ENCODE data around the gene PRELP. TPM values are rescaled to one million over a fixed set of nuclear protein-coding genes. Genes with fewer than 3 reads are reported as not detected.

Gene PRELP
- total RNA-seq, 1 experiment from 2014 or later: 0.07 TPM

DNA sequence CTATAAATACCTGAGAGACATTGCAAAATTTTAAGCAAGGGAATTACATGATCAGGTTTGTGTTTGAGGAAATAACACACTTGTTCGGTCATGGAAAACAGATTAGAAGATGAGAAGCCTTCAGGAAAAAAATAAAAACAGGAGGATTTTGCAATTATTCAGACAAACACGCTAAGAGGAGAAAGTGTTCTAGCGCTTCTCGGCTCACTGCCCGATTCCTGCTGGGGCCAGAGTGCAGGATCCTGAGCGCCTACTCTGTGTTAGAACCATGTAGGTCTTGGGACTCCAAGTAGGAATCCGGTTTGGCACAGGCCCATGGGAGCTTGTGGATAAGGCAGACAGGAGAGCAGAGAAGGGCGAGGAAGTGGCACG is 8.1 kb upstream of the PRELP start:
- Histone ChIP-seq H3K9me3 (ENCODE audit: control insufficient read depth, low read depth, low read length) (no peaks in the 10 kb centered on the region), H3K18ac (ENCODE audit: insufficient read length, low read depth, low read length) (no peak overlapping the region), H3K79me1 (ENCODE audit: insufficient read depth, low read depth, low read length, poor library complexity, severe bottlenecking) (no peaks in the 10 kb centered on the region), H3K56ac (ENCODE audit: insufficient read length, low read depth, low read length) (no peak overlapping the region), H3K23me2 (ENCODE audit: insufficient read length, low read depth, low read length, poor library complexity, severe bottlenecking) (no peaks in the 10 kb centered on the region), H3T11ph (ENCODE audit: low read length) (no peak overlapping the region), H3K4me1 (ENCODE audit: insufficient read depth, low read length) (peaks cover 4% of the 10 kb centered on the region; the same call in 1 of the 2 replicates), H2BK15ac (ENCODE audit: low read depth, low read length) (no peak overlapping the region), H2AK5ac (ENCODE audit: insufficient read length, low read length) (no peak overlapping the region), H2BK5ac (ENCODE audit: insufficient read length, low read length) (no peak overlapping the region), H2AFZ (ENCODE audit: low read length) (no peak overlapping the region), H4K20me1 (ENCODE audit: control insufficient read depth, insufficient read depth, insufficient read length) (no peaks in the 10 kb centered on the region), H3K79me2 (ENCODE audit: insufficient read depth, low read length) (no peaks in the 10 kb centered on the region), H3K14ac (ENCODE audit: insufficient read depth, low read length) (no peak overlapping the region), H4K8ac (replicated peaks; ENCODE audit: insufficient read length, low read depth, low read length) (no peak overlapping the region), H3K23ac (ENCODE audit: insufficient read length, low read depth, low read length) (no peak overlapping the region), H2BK20ac (ENCODE audit: low read depth, low read length, poor library complexity, severe bottlenecking) (no peak overlapping the region), H4K91ac (ENCODE audit: insufficient read length, low read depth, low read length) (no peak overlapping the region), H2BK120ac (ENCODE audit: low read depth, low read length, poor library complexity, severe bottlenecking) (no peak overlapping the region), H4K5ac (ENCODE audit: insufficient read length, low read depth, low read length) (no peak overlapping the region), H3K9ac (ENCODE audit: extremely low read depth, insufficient read length, low read length) (no peak overlapping the region), H3K27ac (ENCODE audit: insufficient read length, low read depth, low read length) (no peak overlapping the region), H3K4ac (ENCODE audit: low read depth, low read length) (no peak overlapping the region), H3K4me2 (ENCODE audit: insufficient read depth, insufficient read length, low read length) (no peak overlapping the region), H3K27me3 (ENCODE audit: insufficient read depth, low read length) (no peaks in the 10 kb centered on the region), H2BK12ac (ENCODE audit: insufficient read length, low read depth, low read length) (no peak overlapping the region)
- no CpG with 5 or more reads among the region's 9 CpGs for WGBS (ENCODE audit: extremely low coverage, insufficient read length, low lambda C conversion rate)
- H3K4me3 Mint-ChIP-seq: no peak overlapping the region; a peak in 1 of 5 replicates
- peaks cover 22 to 36% of the 10 kb centered on the region in 2 experiments for H3K4me1 Mint-ChIP-seq
- DNase-seq: no peak
- H3K36me3 Mint-ChIP-seq (ENCODE audit: insufficient read depth in 1 of 3, low read depth in 3 of 3): no peaks in the 10 kb centered on the region
- no peaks in the 10 kb centered on the region for H3K9me3 Mint-ChIP-seq
- peaks cover 6% of the 10 kb centered on the region for H3K27me3 Mint-ChIP-seq (ENCODE audit: low read depth)
- TF ChIP-seq, protein P1, sequence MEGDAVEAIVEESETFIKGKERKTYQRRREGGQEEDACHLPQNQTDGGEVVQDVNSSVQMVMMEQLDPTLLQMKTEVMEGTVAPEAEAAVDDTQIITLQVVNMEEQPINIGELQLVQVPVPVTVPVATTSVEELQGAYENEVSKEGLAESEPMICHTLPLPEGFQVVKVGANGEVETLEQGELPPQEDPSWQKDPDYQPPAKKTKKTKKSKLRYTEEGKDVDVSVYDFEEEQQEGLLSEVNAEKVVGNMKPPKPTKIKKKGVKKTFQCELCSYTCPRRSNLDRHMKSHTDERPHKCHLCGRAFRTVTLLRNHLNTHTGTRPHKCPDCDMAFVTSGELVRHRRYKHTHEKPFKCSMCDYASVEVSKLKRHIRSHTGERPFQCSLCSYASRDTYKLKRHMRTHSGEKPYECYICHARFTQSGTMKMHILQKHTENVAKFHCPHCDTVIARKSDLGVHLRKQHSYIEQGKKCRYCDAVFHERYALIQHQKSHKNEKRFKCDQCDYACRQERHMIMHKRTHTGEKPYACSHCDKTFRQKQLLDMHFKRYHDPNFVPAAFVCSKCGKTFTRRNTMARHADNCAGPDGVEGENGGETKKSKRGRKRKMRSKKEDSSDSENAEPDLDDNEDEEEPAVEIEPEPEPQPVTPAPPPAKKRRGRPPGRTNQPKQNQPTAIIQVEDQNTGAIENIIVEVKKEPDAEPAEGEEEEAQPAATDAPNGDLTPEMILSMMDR (conservative IDR thresholded peaks at IDR 0.05): no peak
- no peak overlapping the region for H3K27ac Mint-ChIP-seq

Data from H9 (cell line).